HL-60/S4 (cell line): ENCODE results near the gene USH1C.

ENCODE experiments used
- in situ Hi-C: fragments of 300-500 bp; cut with MboI; formaldehyde crosslinking; loops from 2 replicates; pipeline ENCODE4 v1.14.3; 2022; ENCODE audit warnings: low sequenced_read_pairs

USH1C gene

GRCh38 chr11:17479284-17480214, 64.7 kb downstream of the USH1C start:
- in situ Hi-C loops: no loop called here

DNA sequence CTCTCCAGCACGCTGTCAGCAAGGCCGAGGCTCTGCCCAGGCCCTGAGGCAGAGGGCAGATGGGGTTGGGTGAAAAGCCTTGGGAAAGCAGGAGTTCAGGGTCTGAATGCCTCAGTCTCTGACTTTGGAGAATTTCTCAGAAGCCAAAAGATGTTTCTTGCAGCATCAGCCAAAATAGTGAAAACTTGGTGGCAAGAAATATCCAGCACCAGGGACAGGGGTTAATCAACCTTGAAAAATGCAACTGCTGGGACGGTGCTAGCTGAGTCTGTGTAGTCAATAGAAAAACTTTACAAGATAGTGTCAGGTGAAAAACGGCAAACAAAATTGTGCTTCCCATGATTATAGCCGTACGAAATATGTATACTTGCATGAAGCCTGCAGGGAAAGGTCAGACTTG, 66.1 kb downstream of the USH1C start:
- in situ Hi-C loops: no loop called here

DNA sequence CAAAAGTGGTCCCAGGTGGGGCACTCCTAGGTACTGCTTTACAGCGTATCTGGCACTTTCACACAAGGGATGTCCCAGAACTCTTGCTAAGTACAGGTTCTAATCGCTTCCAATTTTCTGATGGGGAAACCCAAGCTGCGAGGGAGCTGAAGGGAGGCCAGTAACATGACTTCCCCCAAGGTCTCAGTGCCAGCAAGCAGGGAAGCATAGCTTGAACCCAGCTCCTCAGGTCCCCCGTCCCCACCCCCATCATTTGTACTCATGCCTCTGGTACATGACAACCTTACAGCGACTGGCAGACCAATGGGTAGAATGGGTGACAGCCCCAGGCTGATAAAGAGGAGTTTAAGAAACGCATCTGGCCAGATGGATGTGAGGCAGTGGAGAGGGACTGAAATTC, 66.9 kb downstream of the USH1C start:
- in situ Hi-C loops: no loop called here

DNA sequence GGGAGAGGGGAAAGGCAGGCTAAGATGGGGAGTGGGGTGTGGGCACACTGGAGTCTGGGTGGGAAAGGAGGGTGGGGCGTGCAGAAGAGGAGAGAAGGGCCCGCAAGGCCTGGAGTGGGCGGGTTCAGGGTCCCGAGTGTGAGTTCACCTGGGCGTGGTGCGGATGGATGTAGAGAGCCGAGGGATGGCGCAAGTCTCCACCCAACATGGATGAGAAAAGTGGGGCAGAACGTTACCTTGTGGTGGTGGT, 67.2 kb downstream of the USH1C start:
- in situ Hi-C loops: no loop called here

GRCh38 chr11:17476317-17477083, 67.7 kb downstream of the USH1C start, which contains the start of gene ABCC8:
ABCC8 (minus strand) TSS chr11:17476845; CDS start chr11:17476776, 69 bp downstream.
- in situ Hi-C loops: no loop called here

DNA sequence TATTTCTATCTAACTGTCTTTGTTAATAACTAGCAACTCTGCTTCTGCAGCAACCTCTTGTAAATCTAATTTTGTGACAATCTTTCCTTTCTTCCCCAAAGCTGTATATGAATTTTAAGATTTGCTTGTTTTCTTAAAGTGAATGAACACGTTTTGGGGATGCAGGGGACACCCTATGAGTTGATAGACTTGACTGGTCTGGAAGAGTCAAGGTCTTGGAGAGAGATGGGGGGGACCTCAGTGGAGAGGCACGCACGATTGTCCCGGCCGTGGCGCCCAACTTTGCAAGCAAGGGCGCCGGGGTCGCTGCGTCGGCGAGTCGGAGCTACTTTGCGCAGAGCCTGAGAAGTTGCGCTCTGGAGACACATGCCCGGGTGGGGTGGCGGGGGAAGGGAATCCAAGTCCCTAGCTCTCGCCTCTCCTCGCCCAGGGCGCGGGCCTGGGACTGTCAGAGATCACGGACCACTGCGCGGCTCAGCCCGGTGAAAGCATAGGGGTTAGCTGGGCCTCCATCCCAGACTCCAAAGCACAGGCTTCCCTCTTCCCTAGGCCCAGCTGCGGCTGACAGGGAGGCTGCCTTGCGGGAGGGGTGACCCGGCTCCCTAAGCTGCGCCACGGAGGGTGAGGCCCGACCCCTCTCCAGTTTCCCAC, 68.4 kb downstream of the USH1C start:
- in situ Hi-C loops: no loop called here

DNA sequence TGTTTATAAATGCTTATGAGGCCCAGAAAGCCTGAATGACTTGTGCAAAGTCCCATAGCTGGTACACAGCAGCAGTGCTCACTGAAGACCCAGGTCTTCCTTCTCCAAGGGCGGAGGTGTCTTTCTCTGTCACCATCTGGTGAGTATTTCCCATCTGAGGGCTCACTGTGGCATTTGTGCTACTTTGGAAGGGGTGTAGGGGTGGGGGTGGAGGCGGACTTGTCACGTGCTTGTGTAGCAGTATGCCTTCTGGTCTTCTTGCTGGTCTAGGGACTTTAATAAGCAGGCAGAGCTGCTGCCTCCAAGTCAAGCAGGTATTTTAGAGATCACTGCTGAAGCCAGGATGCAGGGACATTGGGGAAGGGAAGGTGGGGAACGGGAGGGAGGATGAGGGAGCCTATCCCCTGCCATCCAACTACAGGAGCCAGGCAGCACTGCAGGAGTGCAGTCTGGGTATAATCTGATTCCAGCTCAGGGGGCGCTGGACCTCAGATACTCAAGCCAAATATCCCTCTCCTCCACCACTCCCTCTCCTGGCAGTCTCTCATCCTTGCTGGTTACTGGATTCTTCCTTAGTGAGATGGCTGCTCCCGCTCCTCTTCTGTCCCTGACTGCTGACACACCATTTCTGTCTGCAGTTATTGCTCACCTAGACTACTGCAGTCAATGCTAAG, 71.0 kb downstream of the USH1C start:
- in situ Hi-C loops: no loop called here

- in situ Hi-C loops: no loop called here
Observed at GRCh38 chr11:17472467-17472866, 71.7 kb downstream of the USH1C start.

DNA sequence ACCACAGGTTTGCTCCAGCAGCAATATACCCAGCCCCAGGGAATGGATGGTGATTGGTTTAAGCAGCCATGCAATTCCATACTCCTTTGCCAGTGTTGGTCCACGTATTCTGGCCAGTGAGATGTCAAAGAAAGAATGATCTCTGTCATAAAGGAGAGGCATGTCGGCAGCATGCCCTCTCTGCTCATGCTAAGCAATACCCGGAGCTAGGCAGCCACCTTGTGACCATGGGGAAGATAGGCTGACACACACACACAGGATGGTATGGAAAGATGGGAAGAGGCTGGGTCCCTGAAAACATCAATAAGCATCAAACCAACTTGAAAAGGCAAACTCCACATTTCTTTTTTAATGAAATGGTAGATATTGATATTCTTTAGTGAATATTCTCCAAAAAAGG, 72.7 kb downstream of the USH1C start:
- in situ Hi-C loops: no loop called here

DNA sequence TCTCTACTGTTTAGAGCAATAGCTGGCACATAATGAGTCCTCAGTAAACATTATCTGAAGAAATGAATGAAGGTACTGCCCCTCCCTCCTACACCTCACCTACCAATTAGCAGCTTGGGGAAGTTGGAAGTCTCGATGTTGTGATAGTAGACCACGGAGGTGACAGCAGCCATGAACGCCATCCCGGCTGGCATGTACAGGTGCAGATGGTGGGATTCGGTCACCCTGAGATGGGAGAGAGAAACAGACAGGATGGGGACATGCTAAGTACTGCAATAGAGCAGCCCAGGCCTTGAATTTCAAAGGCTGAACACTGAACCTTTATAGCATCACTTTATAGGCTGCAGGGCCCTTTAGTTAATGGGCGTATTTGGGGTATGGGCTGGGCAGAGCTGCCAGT, 74.2 kb downstream of the USH1C start:
- in situ Hi-C loops: no loop called here

- in situ Hi-C loops: no loop called here
Observed at GRCh38 chr11:17468122-17468521, 76.1 kb downstream of the USH1C start.

GRCh38 chr11:17463546-17464174, 80.6 kb downstream of the USH1C start:
- in situ Hi-C loops: no loop called here

DNA sequence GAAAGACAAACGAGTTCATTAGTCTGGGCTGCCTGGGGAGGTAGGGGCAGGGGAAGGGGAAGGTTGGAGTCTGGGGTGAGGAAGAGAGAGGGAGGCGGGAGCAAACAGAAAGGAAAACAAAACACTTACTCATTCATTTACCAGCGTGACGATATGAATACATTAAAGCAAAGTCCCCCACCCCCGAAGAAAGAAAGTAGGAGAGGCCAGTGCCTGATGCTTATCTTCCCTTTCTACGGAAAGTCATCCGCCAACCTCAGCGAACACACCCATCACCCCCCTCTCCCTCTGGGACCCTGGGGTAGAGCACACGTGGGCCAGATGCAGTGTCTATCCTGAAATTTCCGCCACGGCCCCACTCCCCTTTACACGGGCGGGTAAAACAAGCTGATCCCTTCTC, 81.3 kb downstream of the USH1C start:
- in situ Hi-C loops: no loop called here

- in situ Hi-C loops: no loop called here
Observed at GRCh38 chr11:17460406-17460805, 83.8 kb downstream of the USH1C start.

DNA sequence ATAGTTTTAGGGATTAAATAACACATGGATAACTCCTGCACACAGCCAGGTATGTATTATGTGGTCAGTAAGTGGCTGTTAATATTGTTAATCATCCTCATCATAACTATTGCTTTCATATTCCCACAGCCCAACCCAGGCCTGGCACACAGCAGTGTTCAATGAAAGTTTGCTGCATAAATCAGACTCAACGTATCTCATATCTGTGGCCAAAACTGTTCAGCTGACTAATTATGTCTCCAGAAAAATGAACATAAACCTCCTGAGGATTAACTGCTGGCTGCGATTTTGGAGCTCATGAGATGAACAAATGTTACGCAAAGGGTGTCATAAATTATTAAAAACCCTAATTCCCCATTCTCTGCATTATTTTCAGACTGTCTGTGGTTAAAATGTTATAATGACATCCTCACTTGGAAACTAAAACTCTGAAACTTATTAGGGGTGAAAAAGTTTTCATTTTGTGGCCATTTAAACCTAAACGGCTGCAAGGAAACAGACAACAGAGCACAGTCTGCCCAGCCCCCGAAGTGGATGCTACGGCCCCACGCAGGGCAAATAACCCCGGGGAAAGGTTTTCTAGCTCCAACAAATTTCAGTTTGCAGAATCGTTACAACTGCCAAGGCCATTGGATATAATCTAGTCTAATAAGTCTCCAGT, 84.8 kb downstream of the USH1C start:
- in situ Hi-C loops: no loop called here

GRCh38 chr11:17458268-17458667, 85.9 kb downstream of the USH1C start:
- in situ Hi-C loops: no loop called here

DNA sequence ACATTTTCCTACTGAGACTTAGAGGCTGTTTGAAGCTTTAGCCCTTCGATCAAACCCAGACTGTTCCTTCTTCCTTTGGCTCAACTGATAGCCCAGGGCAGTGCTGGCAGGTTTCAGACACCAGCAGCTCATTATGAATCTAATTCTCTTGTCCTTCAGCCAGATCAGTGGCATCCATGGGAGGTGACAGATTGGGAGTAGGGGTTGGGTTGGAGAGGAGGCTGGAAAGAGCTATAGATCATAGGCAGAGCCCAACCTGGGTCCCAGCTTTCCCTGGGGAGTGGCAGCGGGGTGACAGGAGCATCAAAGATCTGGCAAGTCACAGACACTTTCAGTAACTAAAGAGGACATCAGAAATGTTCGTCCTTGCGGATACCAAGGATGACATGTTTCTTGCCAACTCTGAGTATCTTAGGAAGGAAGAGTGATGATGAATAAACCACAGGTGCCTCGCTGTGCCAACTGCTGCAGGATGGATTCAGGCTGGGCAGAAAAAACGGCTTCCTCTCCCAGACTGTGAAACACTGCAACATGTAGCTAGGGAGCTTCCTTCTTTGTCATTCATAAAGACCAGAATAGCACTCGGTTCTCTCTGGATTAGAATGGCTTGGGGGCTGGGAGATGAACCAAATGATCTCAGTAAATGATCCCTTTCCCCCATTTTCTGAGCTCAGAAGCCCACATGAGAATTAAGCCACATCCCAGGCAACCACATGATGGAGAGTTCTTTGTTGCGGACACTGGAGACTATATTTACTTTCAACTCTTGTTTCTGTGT, 86.6 kb downstream of the USH1C start:
- in situ Hi-C loops: no loop called here

- in situ Hi-C loops: no loop called here
Observed at GRCh38 chr11:17452668-17453067, 91.5 kb downstream of the USH1C start.

- in situ Hi-C loops: no loop called here
Observed at GRCh38 chr11:17449158-17449557, 95.1 kb downstream of the USH1C start.
